ENCODE data around the gene SGIP1. TPM values are rescaled to one million over a fixed set of nuclear protein-coding genes. Genes with fewer than 3 reads are reported as not detected.

The SGIP1 gene
- total RNA-seq, 1 donor = 17.4 TPM

- Histone ChIP-seq H3K36me3 (ENCODE audit: insufficient read depth, low read length) (peaks cover 3% of the 10 kb centered on the region), H3K27ac (ENCODE audit: low read depth, low read length) (peak overlapping the region; percentile 12), H3K79me2 (ENCODE audit: insufficient read depth, low read length) (peaks cover 62% of the 10 kb centered on the region), H3K27me3 (ENCODE audit: insufficient read depth, low read length) (no peaks in the 10 kb centered on the region), H3K4me3 (ENCODE audit: insufficient read depth, low read length) (peak overlapping the region; percentile 70), H3K4me1 (ENCODE audit: insufficient read depth, low read length) (peaks cover 15% of the 10 kb centered on the region), H2AFZ (ENCODE audit: low read length) (no peak overlapping the region), H3K4me2 (ENCODE audit: insufficient read depth, low read length) (peak overlapping the region; percentile 87), H3K9me3 (ENCODE audit: low read depth, low read length) (no peaks in the 10 kb centered on the region), H4K20me1 (ENCODE audit: insufficient read depth, low read length) (no peaks in the 10 kb centered on the region)
- no peak for DNase-seq (ENCODE audit: insufficient read length, low spot score, missing footprints)
- TF ChIP-seq CTCF (IDR thresholded peaks at IDR 0.05; ENCODE audit: extremely low read depth, low read depth, low read length) = no peak
Measured at GRCh38 chr1:66535853-66536252, 1.9 kb downstream of the SGIP1 start.

- Histone ChIP-seq H3K27ac (ENCODE audit: low read depth, low read length) (no peak overlapping the region), H3K9me3 (ENCODE audit: low read depth, low read length) (no peaks in the 10 kb centered on the region), H3K79me2 (ENCODE audit: insufficient read depth, low read length) (peaks cover 74% of the 10 kb centered on the region), H3K4me3 (ENCODE audit: insufficient read depth, low read length) (no peak overlapping the region), H2AFZ (ENCODE audit: low read length) (no peak overlapping the region), H4K20me1 (ENCODE audit: insufficient read depth, low read length) (no peaks in the 10 kb centered on the region), H3K27me3 (ENCODE audit: insufficient read depth, low read length) (no peaks in the 10 kb centered on the region), H3K4me1 (ENCODE audit: insufficient read depth, low read length) (peaks cover 22% of the 10 kb centered on the region), H3K36me3 (ENCODE audit: insufficient read depth, low read length) (peaks cover 3% of the 10 kb centered on the region), H3K4me2 (ENCODE audit: insufficient read depth, low read length) (no peak overlapping the region)
- TF ChIP-seq CTCF (IDR thresholded peaks at IDR 0.05; ENCODE audit: extremely low read depth, low read depth, low read length) = no peak
- no peak for DNase-seq (ENCODE audit: insufficient read length, low spot score, missing footprints)
Measured at GRCh38 chr1:66537718-66538117, 3.8 kb downstream of the SGIP1 start.

GRCh38 chr1:66539491-66539890 lies 5.5 kb downstream of the SGIP1 start:
- no peaks in the 10 kb centered on the region for H3K9me3 ChIP-seq (ENCODE audit: low read depth, low read length)
- H3K79me2 ChIP-seq (ENCODE audit: insufficient read depth, low read length) = peaks cover 74% of the 10 kb centered on the region
- no peak overlapping the region for H3K4me2 ChIP-seq (ENCODE audit: insufficient read depth, low read length)
- no peak overlapping the region for H3K4me3 ChIP-seq (ENCODE audit: insufficient read depth, low read length)
- no peaks in the 10 kb centered on the region for H4K20me1 ChIP-seq (ENCODE audit: insufficient read depth, low read length)
- no peak overlapping the region for H3K27ac ChIP-seq (ENCODE audit: low read depth, low read length)
- H3K36me3 ChIP-seq (ENCODE audit: insufficient read depth, low read length) = peaks cover 3% of the 10 kb centered on the region
- H3K27me3 ChIP-seq (ENCODE audit: insufficient read depth, low read length) = no peaks in the 10 kb centered on the region
- peaks cover 27% of the 10 kb centered on the region for H3K4me1 ChIP-seq (ENCODE audit: insufficient read depth, low read length)
- DNase-seq (ENCODE audit: insufficient read length, low spot score, missing footprints) = no peak
- no peak overlapping the region for H2AFZ ChIP-seq (ENCODE audit: low read length)
- no peak for TF ChIP-seq CTCF (IDR thresholded peaks at IDR 0.05; ENCODE audit: extremely low read depth, low read depth, low read length)

GRCh38 chr1:66540434-66541032 lies 6.6 kb downstream of the SGIP1 start:
- H4K20me1 ChIP-seq (ENCODE audit: insufficient read depth, low read length) = no peaks in the 10 kb centered on the region
- no peak overlapping the region for H2AFZ ChIP-seq (ENCODE audit: low read length)
- DNase-seq (ENCODE audit: insufficient read length, low spot score, missing footprints) = no peak
- no peak overlapping the region for H3K4me2 ChIP-seq (ENCODE audit: insufficient read depth, low read length)
- no peaks in the 10 kb centered on the region for H3K27me3 ChIP-seq (ENCODE audit: insufficient read depth, low read length)
- peaks cover 3% of the 10 kb centered on the region for H3K36me3 ChIP-seq (ENCODE audit: insufficient read depth, low read length)
- no peak overlapping the region for H3K4me3 ChIP-seq (ENCODE audit: insufficient read depth, low read length)
- TF ChIP-seq CTCF (IDR thresholded peaks at IDR 0.05; ENCODE audit: extremely low read depth, low read depth, low read length) = no peak
- peaks cover 31% of the 10 kb centered on the region for H3K4me1 ChIP-seq (ENCODE audit: insufficient read depth, low read length)
- peaks cover 73% of the 10 kb centered on the region for H3K79me2 ChIP-seq (ENCODE audit: insufficient read depth, low read length)
- H3K27ac ChIP-seq (ENCODE audit: low read depth, low read length) = peak overlapping the region; percentile 7
- H3K9me3 ChIP-seq (ENCODE audit: low read depth, low read length) = no peaks in the 10 kb centered on the region

All from osteoblast (primary cell).